Endothelial cell of umbilical vein (primary cell): ENCODE measurements around the gene MGAT1. TPM values are rescaled to one million over a fixed set of nuclear protein-coding genes. Genes with fewer than 3 reads are reported as not detected.

Source experiments
- BruUV-seq: library from RNA; stranded (reverse); fragments of 400-500 nt; replicated peaks from 2 replicates; lab custom pipeline; 2021; lab: Mats Ljungman, UMichigan
- CTCF ChIA-PET: fragments of 300-600, 350-600 bp; sonication (Branson Sonifier 250); formaldehyde crosslinking; loops from one replicate; lab custom pipeline; 2021; ENCODE audit warnings: antibody characterized with exemption, inconsistent platforms; lab: Charles Lee
- POLR2A ChIA-PET: fragments of 300-600, 350-600 bp; sonication (Branson Sonifier 250); formaldehyde crosslinking; loops from one replicate; lab custom pipeline; 2021; ENCODE audit warnings: antibody characterized with exemption, inconsistent platforms; lab: Charles Lee
- DNase-seq: peaks from one replicate; pipeline ENCODE4 v3.0.0-alpha.2; 2011; ENCODE audit warnings: low read depth, low spot score
- FAIRE-seq: peaks from 2 replicates; lab custom pipeline; 2011; peaks lifted over from hg19 to GRCh38; lab: Jason Lieb, UNC
- H2AFZ ChIP-seq: 2 replicates; pipeline ENCODE4 v1.6.0; 2012; ENCODE audit warnings: low read depth, low read length, control low read depth, inconsistent platforms
- H3K27ac ChIP-seq: 2 replicates; pipeline ENCODE4 v1.5.1; 2011; ENCODE audit warnings: low read depth, mild to moderate bottlenecking, control low read depth, low read length, moderate library complexity; ENCODE audit not compliant: insufficient read depth
- H3K27me3 ChIP-seq, 2 experiments: 2 replicates each; pipeline versions ENCODE4 v1.6.0 to v1.6.1; 2011; ENCODE audit warnings: low read length in 2 of 2, mixed read lengths in 1 of 2; ENCODE audit not compliant: control insufficient read depth in 2 of 2, insufficient read depth in 2 of 2
- H3K36me3 ChIP-seq, 2 experiments: 2 replicates in 1 of 2; 3 replicates in 1 of 2; pipeline ENCODE4 v1.5.1; 2011; ENCODE audit warnings: low read length in 2 of 2, mild to moderate bottlenecking in 1 of 2, moderate library complexity in 1 of 2; ENCODE audit not compliant: control insufficient read depth in 2 of 2, insufficient read depth in 2 of 2; ENCODE audit errors: extremely low read depth in 1 of 2
- H3K4me1 ChIP-seq: 3 replicates; pipeline ENCODE4 v1.5.1; 2011; ENCODE audit warnings: mild to moderate bottlenecking, low read length; ENCODE audit not compliant: control insufficient read depth, insufficient read depth; ENCODE audit errors: extremely low read depth
- H3K4me2 ChIP-seq: 2 replicates; pipeline ENCODE4 v1.6.1; 2011; ENCODE audit warnings: low read length, control low read depth, mixed read lengths; ENCODE audit not compliant: insufficient read depth
- H3K4me3 ChIP-seq, 3 experiments: fragments of 200-600 bp in 1 of 3; sonication (generic), shearing (Covaris generic) in 1 of 3; replicated peaks in 1 of 3; 2 replicates each; pipeline ENCODE4 v1.5.1; 2011 to 2016; ENCODE audit warnings: control low read depth in 3 of 3, low read length in 3 of 3, mild to moderate bottlenecking in 2 of 3, inconsistent platforms in 1 of 3, low read depth in 1 of 3, moderate library complexity in 1 of 3; ENCODE audit not compliant: insufficient read depth in 1 of 3
- H3K79me2 ChIP-seq: 2 replicates; pipeline ENCODE4 v1.6.0; 2012; ENCODE audit warnings: low read length, inconsistent platforms; ENCODE audit not compliant: control insufficient read depth, insufficient read depth
- H3K9ac ChIP-seq: replicated peaks from 2 replicates; pipeline ENCODE3; 2011; ENCODE audit warnings: low read length, control low read depth; ENCODE audit not compliant: insufficient read depth; ENCODE audit errors: extremely low read depth
- H3K9me1 ChIP-seq: replicated peaks from 3 replicates; pipeline ENCODE4 v1.6.0; 2011; ENCODE audit warnings: mild to moderate bottlenecking, low read length; ENCODE audit not compliant: control insufficient read depth, insufficient read depth; ENCODE audit errors: extremely low read depth
- H3K9me3 ChIP-seq: replicated peaks from 2 replicates; pipeline ENCODE4 v1.5.1; 2012; ENCODE audit warnings: low read length, inconsistent platforms; ENCODE audit not compliant: control insufficient read depth, insufficient read depth
- H4K20me1 ChIP-seq: replicated peaks from 2 replicates; pipeline ENCODE3; 2011; ENCODE audit warnings: mild to moderate bottlenecking, low read length; ENCODE audit not compliant: control insufficient read depth, insufficient read depth; ENCODE audit errors: extremely low read depth
- EZH2 ChIP-seq: IDR thresholded peaks from 2 replicates; pipeline ENCODE4 v1.6.1; 2012; ENCODE audit warnings: borderline replicate concordance, low read depth, mild to moderate bottlenecking, moderate library complexity, low read length, inconsistent platforms; ENCODE audit not compliant: severe bottlenecking
- FOS ChIP-seq: IDR thresholded peaks from 2 replicates; pipeline ENCODE4 v1.6.1; 2011; ENCODE audit warnings: mild to moderate bottlenecking, low read length, moderate library complexity, borderline replicate concordance; ENCODE audit not compliant: insufficient read depth
- GATA2 ChIP-seq: IDR thresholded peaks from 2 replicates; pipeline ENCODE4 v1.7.0; 2011; ENCODE audit warnings: low read depth, mild to moderate bottlenecking, moderate library complexity, mixed read lengths, low read length; ENCODE audit not compliant: insufficient read length, insufficient read depth
- JUN ChIP-seq: IDR thresholded peaks from 2 replicates; pipeline ENCODE4 v1.6.1; 2011; ENCODE audit warnings: borderline replicate concordance, low read depth; ENCODE audit not compliant: insufficient read length, insufficient read depth
- POLR2A ChIP-seq: IDR thresholded peaks from 2 replicates; pipeline ENCODE4 v1.6.1; 2012; ENCODE audit warnings: low read depth, mild to moderate bottlenecking, control low read depth, low read length
- POLR2AphosphoS5 ChIP-seq: IDR thresholded peaks from 2 replicates; pipeline ENCODE4 v1.6.1; 2012; ENCODE audit warnings: low read depth, mild to moderate bottlenecking, control low read depth, low read length, moderate library complexity; ENCODE audit not compliant: insufficient read depth
- dilution Hi-C: fragments of 300-500 bp; cut with MboI; formaldehyde crosslinking; loops from one replicate; pipeline ENCODE4 v1.15.0; 2019; ENCODE audit warnings: low sequenced_read_pairs; ENCODE audit not compliant: extremely low pct_ligation_motif_present
- intact Hi-C: fragments of 100-400 bp; cut with micrococcal nuclease; formaldehyde crosslinking; loops from one replicate; pipeline ENCODE4 v1.10.0; 2022
- polyA plus RNA-seq, 4 experiments: library from polyadenylated mRNA; depleted of rRNA in 3 of 4; stranded (reverse) in 3 of 4; unstranded in 1 of 4; fragments of >200 nt; gene quantifications; 2 replicates each; pipeline versions ENCODE4 v1.2.1 to v1.2.3, GENCODE V29; 2011 to 2012; ENCODE audit warnings: missing spikeins in 1 of 4
- total RNA-seq: library from RNA; stranded (reverse); gene quantifications from 2 replicates; pipeline ENCODE4 v1.2.3, GENCODE V29; 2021

MGAT1 gene
- total and polyA plus RNA-seq, 2 donors (not counting 3 experiments of a cell fraction or from before 2014, with no cell fraction given), result 123 to 126 TPM

DNA sequence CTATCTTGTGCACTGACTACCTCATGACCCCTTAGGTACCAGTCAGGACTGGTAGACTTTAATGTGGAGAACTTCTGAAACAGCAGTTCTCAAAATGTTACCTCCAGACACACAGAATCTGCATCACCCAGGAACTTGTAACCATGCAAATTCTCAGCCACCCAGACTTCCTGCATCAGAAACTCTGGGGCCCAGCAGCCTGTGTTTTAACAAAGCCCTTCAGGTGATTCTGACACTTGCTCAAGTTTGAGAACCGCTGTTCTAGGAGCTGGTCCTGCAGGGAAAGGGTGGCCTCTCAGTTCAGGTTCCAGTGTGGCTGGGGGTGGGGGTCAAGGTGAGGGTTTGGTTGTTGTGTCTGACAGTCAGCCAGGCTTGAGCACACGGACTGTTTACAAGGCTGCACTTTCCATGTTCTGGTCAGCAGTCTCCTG, 30.0 kb upstream of the MGAT1 start:
- FAIRE-seq (no peak), DNase-seq (no peak)
- Histone ChIP-seq H3K9me3 (no peaks in the 10 kb centered on the region), H3K27ac (no peak overlapping the region), H3K27me3 (no peaks in the 10 kb centered on the region), H3K9ac (no peak overlapping the region), H3K4me1 (peaks cover 10% of the 10 kb centered on the region), H3K9me1 (no peaks in the 10 kb centered on the region), H3K4me3 (no peak overlapping the region), H4K20me1 (no peaks in the 10 kb centered on the region), H3K36me3 (peaks cover 0 to 10% of the 10 kb centered on the region in 2 experiments), H3K4me2 (peak overlapping the region; percentile 63), H3K79me2 (peaks cover 2% of the 10 kb centered on the region), H2AFZ (no peak overlapping the region)
- dilution Hi-C loops (no loop called here), intact Hi-C loops (no loop called here)
- BruUV-seq, result no TSS peak
- no peak for TF ChIP-seq POLR2AphosphoS5
- TF ChIP-seq JUN, result no peak
- no peak for TF ChIP-seq FOS
- no peak for TF ChIP-seq GATA2
- TF ChIP-seq POLR2A, result no peak
- no peak for TF ChIP-seq EZH2
- POLR2A ChIA-PET, result no interaction called here
- CTCF ChIA-PET, result no interaction called here
